Natural killer cell (primary cell): Measurements from ENCODE around the gene MYD88. TPM values are rescaled to one million over a fixed set of nuclear protein-coding genes. Genes with fewer than 3 reads are reported as not detected.

Experiments used
- ATAC-seq, 3 donors: fragments of 150-1000 bp in 2 of 3; fragments of 200-7000 bp in 1 of 3; cut with Tn5 transposase; 1 replicate in 1 of 3; 2 replicates in 2 of 3; pipeline ENCODE4 v1.10.0; 2021; ENCODE audit warnings: mild to moderate bottlenecking in 2 of 3, moderate library complexity in 2 of 3
- DNase-seq, 2 donors: peaks; one replicate each; pipeline versions ENCODE4 v3.0.0 to v3.0.0-alpha.2; 2013 to 2021; ENCODE audit warnings: mixed read lengths in 1 of 2
- H3K27ac ChIP-seq: one replicate; pipeline ENCODE4 v1.5.1; 2013; ENCODE audit warnings: mild to moderate bottlenecking, low read length
- H3K27me3 ChIP-seq: one replicate; pipeline ENCODE4 v1.6.1; 2013; ENCODE audit warnings: low read length; ENCODE audit not compliant: control insufficient read depth, insufficient read depth
- H3K36me3 ChIP-seq: one replicate; pipeline ENCODE4 v1.6.1; 2013; ENCODE audit warnings: low read length; ENCODE audit not compliant: control insufficient read depth, insufficient read depth
- H3K4me1 ChIP-seq: one replicate; pipeline ENCODE4 v1.6.1; 2013; ENCODE audit warnings: low read length; ENCODE audit not compliant: control insufficient read depth, insufficient read depth
- H3K4me3 ChIP-seq: one replicate; pipeline ENCODE4 v1.5.1; 2013; ENCODE audit warnings: low read length
- H3K9me3 ChIP-seq: one replicate; pipeline ENCODE4 v1.6.1; 2013; ENCODE audit warnings: low read length; ENCODE audit not compliant: control insufficient read depth, insufficient read depth
- H3K27ac Mint-ChIP-seq, 2 donors: one replicate each; pipeline ENCODE4 v1.8.0; 2022; ENCODE audit warnings: mild to moderate bottlenecking in 2 of 2, mixed read lengths in 2 of 2, moderate library complexity in 1 of 2
- H3K27me3 Mint-ChIP-seq, 2 donors: one replicate each; pipeline ENCODE4 v1.8.0; 2022; ENCODE audit warnings: low read depth in 2 of 2, mixed read lengths in 2 of 2
- H3K36me3 Mint-ChIP-seq: one replicate; pipeline ENCODE4 v1.8.0; 2022; ENCODE audit warnings: mixed read lengths
- H3K4me1 Mint-ChIP-seq, 2 donors: one replicate each; pipeline ENCODE4 v1.8.0; 2022; ENCODE audit warnings: mixed read lengths in 2 of 2
- H3K4me3 Mint-ChIP-seq: one replicate; pipeline ENCODE4 v1.8.0; 2022; ENCODE audit warnings: mild to moderate bottlenecking, moderate library complexity, mixed read lengths
- H3K9me3 Mint-ChIP-seq, 2 donors: one replicate each; pipeline ENCODE4 v1.8.0; 2022; ENCODE audit warnings: mixed read lengths in 2 of 2
- CTCF ChIP-seq: fragments of 200-600 bp; IDR thresholded peaks from one replicate; pipeline ENCODE4 v1.8.0; 2022; ENCODE audit warnings: antibody characterized with exemption
- WGBS: methylation state at CpG from one replicate; pipeline ENCODE4 v1.1.7; 2013; ENCODE audit warnings: missing lambda C conversion rate; ENCODE audit not compliant: insufficient coverage; 5-methylcytosine and 5-hydroxymethylcytosine counted together
- intact Hi-C: fragments of 100-400 bp; cut with micrococcal nuclease; formaldehyde crosslinking; loops from one replicate; pipeline ENCODE4 v1.14.2; 2022
- total RNA-seq, 4 donors: library from RNA; stranded (reverse); fragments of 120-200 nt in 1 of 4; gene quantifications; one replicate each; pipeline versions ENCODE4 v1.2.3 to v1.2.4, GENCODE V29; 2013 to 2022

Gene MYD88
- total RNA-seq, 3 donors from 2014 or later (not counting 1 experiment from before 2014, with no cell fraction given): 60.5 to 71.0 (median 67.7) TPM

- H3K27me3 ChIP-seq: no peaks in the 10 kb centered on the region
- no peak for DNase-seq
- H3K36me3 ChIP-seq: no peaks in the 10 kb centered on the region
- peaks cover 2 to 9% of the 10 kb centered on the region in 2 donors for H3K9me3 Mint-ChIP-seq
- peaks cover 22% of the 10 kb centered on the region for H3K4me1 ChIP-seq
- H3K27ac Mint-ChIP-seq: peak overlapping the region; percentile 78 to 81
- no peak for ATAC-seq
- H3K4me3 Mint-ChIP-seq: no peak overlapping the region
- intact Hi-C loops: no loop called here
- 100% methylated on average over 1 of the region's 3 CpGs for WGBS
- peaks cover 11% of the 10 kb centered on the region for H3K36me3 Mint-ChIP-seq
- TF ChIP-seq CTCF: no peak
- no peak overlapping the region for H3K4me3 ChIP-seq
- H3K27me3 Mint-ChIP-seq: no peaks in the 10 kb centered on the region
- H3K4me1 Mint-ChIP-seq: peaks cover 11 to 21% of the 10 kb centered on the region in 2 donors
- peak overlapping the region; percentile 60 for H3K27ac ChIP-seq
- H3K9me3 ChIP-seq: peaks cover 3% of the 10 kb centered on the region
These were observed 12.5 kb downstream of the MYD88 start for GRCh38 chr3:38150780-38151528.

- peak overlapping the region; percentile 60 for H3K27ac ChIP-seq
These were observed 13.3 kb downstream of the MYD88 start for GRCh38 chr3:38151667-38152265.

GRCh38 chr3:38152609-38153008 is 14.1 kb downstream of the MYD88 start:
- whole genome bisulfite sequencing: 98% methylated on average over 2 of the region's 2 CpGs
- H3K4me1 ChIP-seq: peaks cover 22% of the 10 kb centered on the region
- peak overlapping the region in 1 of 2 donors; percentile 81 for H3K27ac Mint-ChIP-seq
- no peaks in the 10 kb centered on the region for H3K27me3 ChIP-seq
- intact Hi-C loops: no loop called here
- peaks cover 11 to 21% of the 10 kb centered on the region in 2 donors for H3K4me1 Mint-ChIP-seq
- no peaks in the 10 kb centered on the region for H3K36me3 ChIP-seq
- no peaks in the 10 kb centered on the region for H3K9me3 ChIP-seq
- no peaks in the 10 kb centered on the region for H3K9me3 Mint-ChIP-seq
- DNase-seq (no peak), ATAC-seq (no peak)
- no peaks in the 10 kb centered on the region for H3K27me3 Mint-ChIP-seq
- H3K36me3 Mint-ChIP-seq: no peaks in the 10 kb centered on the region
- TF ChIP-seq CTCF: no peak
- peak overlapping the region; percentile 60 for H3K27ac ChIP-seq
- H3K4me3 ChIP-seq: no peak overlapping the region
- no peak overlapping the region for H3K4me3 Mint-ChIP-seq

More at GRCh38 chr3:38151667-38152265, 13.3 kb downstream of the MYD88 start:
- Mint-ChIP-seq H3K36me3 (peaks cover 3% of the 10 kb centered on the region), H3K4me3 (peak overlapping the region; percentile 31), H3K27me3 (no peaks in the 10 kb centered on the region), H3K4me1 (peaks cover 11 to 21% of the 10 kb centered on the region in 2 donors), H3K9me3 (peaks cover 0 to 4% of the 10 kb centered on the region in 2 donors), H3K27ac (peak overlapping the region; percentile 78 to 81)
- TF ChIP-seq CTCF: no peak
- H3K4me1 ChIP-seq: peaks cover 22% of the 10 kb centered on the region
- H3K36me3 ChIP-seq: no peaks in the 10 kb centered on the region
- peak in 1 of 2 donors; percentile 57 for DNase-seq
- ATAC-seq: peak; percentile 86 to 92 (median 87)
- H3K9me3 ChIP-seq: no peaks in the 10 kb centered on the region
- no peak overlapping the region for H3K4me3 ChIP-seq
- WGBS: 71% methylated on average over 2 of the region's 3 CpGs
- H3K27me3 ChIP-seq: no peaks in the 10 kb centered on the region
- intact Hi-C loops: no loop called here
